B cell (primary cell): ENCODE measurements around the gene PIK3R2. TPM values are rescaled to one million over a fixed set of nuclear protein-coding genes. Genes with fewer than 3 reads are reported as not detected.

Experiments used
- ATAC-seq: fragments of 200-7000 bp; cut with Tn5 transposase; one replicate; pipeline ENCODE4 v1.10.0; 2021; ENCODE audit warnings: low read depth, mild to moderate bottlenecking, moderate number of reproducible peaks, moderate library complexity
- CTCF ChIA-PET: fragments of 350-600 bp; sonication (Branson Sonifier 250); formaldehyde crosslinking; loops from one replicate; lab custom pipeline; 2021; ENCODE audit warnings: antibody characterized with exemption, inconsistent platforms; lab: Charles Lee
- POLR2A ChIA-PET: fragments of 350-600 bp; sonication (Branson Sonifier 250); formaldehyde crosslinking; loops from one replicate; lab custom pipeline; 2021; ENCODE audit warnings: antibody characterized with exemption; lab: Charles Lee
- DNase-seq: peaks from one replicate; pipeline ENCODE4 v3.0.0; 2013
- H2AFZ ChIP-seq: 2 replicates; pipeline ENCODE4 v1.6.1; 2012; ENCODE audit warnings: mild to moderate bottlenecking, low read depth, low read length; ENCODE audit not compliant: insufficient read depth, poor library complexity, severe bottlenecking
- H3K27ac ChIP-seq, 2 donors: 1 replicate in 1 of 2; 2 replicates in 1 of 2; pipeline ENCODE4 v1.5.1; 2012 to 2013; ENCODE audit warnings: low read length in 2 of 2, mild to moderate bottlenecking in 2 of 2, moderate library complexity in 1 of 2
- H3K27me3 ChIP-seq, 4 experiments: fragments of 200-600 bp in 1 of 4; sonication (generic) in 1 of 4; replicated peaks in 1 of 4; 1 replicate in 2 of 4; 2 replicates in 2 of 4; pipeline versions ENCODE4 v1.6.1 to v1.7.0; 2013 to 2016; ENCODE audit warnings: low read length in 3 of 4, mild to moderate bottlenecking in 2 of 4, mixed read lengths in 1 of 4, moderate library complexity in 1 of 4; ENCODE audit not compliant: insufficient read depth in 4 of 4, control insufficient read depth in 3 of 4; ENCODE audit errors: control extremely low read depth in 1 of 4
- H3K36me3 ChIP-seq, 2 experiments: replicated peaks in 1 of 2; 1 replicate in 1 of 2; 2 replicates in 1 of 2; pipeline versions ENCODE4 v1.6.1 to v1.7.1; 2013; ENCODE audit warnings: low read length in 1 of 2; ENCODE audit not compliant: insufficient read depth in 2 of 2, control insufficient read depth in 1 of 2; ENCODE audit errors: control extremely low read depth in 1 of 2, extremely low read depth in 1 of 2
- H3K4me1 ChIP-seq, 2 donors: fragments of 200-600 bp in 1 of 2; sonication (generic) in 1 of 2; 1 replicate in 1 of 2; 2 replicates in 1 of 2; pipeline versions ENCODE4 v1.5.1 to v1.6.1; 2013 to 2017; ENCODE audit warnings: low read length in 2 of 2; ENCODE audit not compliant: control insufficient read depth in 2 of 2, insufficient read depth in 2 of 2
- H3K4me2 ChIP-seq: replicated peaks from 2 replicates; pipeline ENCODE3; 2012; ENCODE audit warnings: mild to moderate bottlenecking, low read depth, low read length; ENCODE audit not compliant: poor library complexity, severe bottlenecking
- H3K4me3 ChIP-seq, 5 experiments: fragments of 200-600 bp in 1 of 5; sonication (generic) in 1 of 5; 1 replicate in 3 of 5; 2 replicates in 2 of 5; pipeline versions ENCODE4 v1.5.1 to v1.7.0; 2011 to 2016; ENCODE audit warnings: low read length in 4 of 5, mild to moderate bottlenecking in 4 of 5, low read depth in 2 of 5, control low read depth in 1 of 5, moderate library complexity in 1 of 5; ENCODE audit not compliant: insufficient read depth in 1 of 5; ENCODE audit errors: control extremely low read depth in 1 of 5, extremely low read depth in 1 of 5
- H3K79me2 ChIP-seq: fragments of 200-600 bp; sonication (generic); one replicate; pipeline ENCODE4 v1.6.0; 2016; ENCODE audit warnings: low read length; ENCODE audit not compliant: control insufficient read depth, insufficient read depth
- H3K9ac ChIP-seq: fragments of 200-600 bp; sonication (generic); 2 replicates; pipeline ENCODE4 v1.6.1; 2017; ENCODE audit warnings: mild to moderate bottlenecking, low read length, moderate library complexity
- H3K9me3 ChIP-seq, 3 donors: one replicate each; pipeline versions ENCODE4 v1.6.1 to v1.7.1; 2013; ENCODE audit warnings: low read length in 2 of 3; ENCODE audit not compliant: control insufficient read depth in 2 of 3, insufficient read depth in 1 of 3; ENCODE audit errors: control extremely low read depth in 1 of 3
- H4K20me1 ChIP-seq: 2 replicates; pipeline ENCODE4 v1.6.0; 2012; ENCODE audit warnings: mild to moderate bottlenecking, low read length; ENCODE audit not compliant: insufficient read depth, control insufficient read depth, poor library complexity, severe bottlenecking
- H3K27ac Mint-ChIP-seq: one replicate; pipeline ENCODE4 v1.8.0; 2021; ENCODE audit warnings: mixed read lengths
- H3K27me3 Mint-ChIP-seq: one replicate; pipeline ENCODE4 v1.8.0; 2021; ENCODE audit warnings: mixed read lengths
- H3K4me1 Mint-ChIP-seq: one replicate; pipeline ENCODE4 v1.8.0; 2021; ENCODE audit warnings: mixed read lengths
- H3K4me3 Mint-ChIP-seq: one replicate; pipeline ENCODE4 v1.8.0; 2021; ENCODE audit warnings: mixed read lengths
- H3K9me3 Mint-ChIP-seq: one replicate; pipeline ENCODE4 v1.8.0; 2022; ENCODE audit warnings: mixed read lengths; ENCODE audit not compliant: insufficient read depth
- CTCF ChIP-seq: fragments of 200-600 bp; IDR thresholded peaks from one replicate; pipeline ENCODE4 v1.8.0; 2022; ENCODE audit warnings: antibody characterized with exemption, mild to moderate bottlenecking
- EZH2 ChIP-seq: IDR thresholded peaks from 2 replicates; pipeline ENCODE4 v1.6.1; 2012; ENCODE audit warnings: borderline replicate concordance, low read depth, mild to moderate bottlenecking, moderate library complexity, low read length; ENCODE audit not compliant: insufficient read depth, poor library complexity, severe bottlenecking
- WGBS: methylation state at CpG from one replicate; pipeline ENCODE4 v1.1.5; 2013; ENCODE audit warnings: missing lambda C conversion rate; ENCODE audit not compliant: insufficient coverage; 5-methylcytosine and 5-hydroxymethylcytosine counted together
- intact Hi-C: fragments of 100-400 bp; cut with micrococcal nuclease; formaldehyde crosslinking; loops from one replicate; pipeline ENCODE4 v1.10.0; 2022
- polyA plus RNA-seq: library from polyadenylated mRNA; depleted of rRNA; stranded (reverse); fragments of >200 nt; gene quantifications from 2 replicates; pipeline ENCODE4 v1.2.3, GENCODE V29; 2012
- total RNA-seq, 2 donors: library from RNA; stranded (reverse); fragments of 120-200 nt in 1 of 2; gene quantifications; 1 replicate in 1 of 2; 2 replicates in 1 of 2; pipeline versions ENCODE4 v1.2.3 to v1.2.4, GENCODE V29; 2013 to 2022

The PIK3R2 gene
- total and polyA plus RNA-seq, 2 donors (not counting 1 experiment from before 2014, with no cell fraction given) = 8.5 to 15.8 TPM

- no peaks in the 10 kb centered on the region for H3K9me3 Mint-ChIP-seq
- peak overlapping the region; percentile 96 for H3K27ac Mint-ChIP-seq
- Histone ChIP-seq H4K20me1 (no peaks in the 10 kb centered on the region), H3K9me3 (no peaks in the 10 kb centered on the region), H3K27me3 (peaks cover 0 to 5% (median 1%) of the 10 kb centered on the region in 4 experiments), H3K4me2 (peak overlapping the region; percentile 95), H3K27ac (peak overlapping the region; percentile 86 to 98), H3K4me3 (peak overlapping the region; percentile 74 to 94 (median 91)), H2AFZ (peak overlapping the region; percentile 73), H3K4me1 (peaks cover 15 to 29% of the 10 kb centered on the region in 2 donors), H3K79me2 (peaks cover 26% of the 10 kb centered on the region), H3K36me3 (peaks cover 0 to 5% of the 10 kb centered on the region in 2 experiments), H3K9ac (peak overlapping the region; percentile 82)
- peaks cover 28% of the 10 kb centered on the region for H3K4me1 Mint-ChIP-seq
- H3K4me3 Mint-ChIP-seq = peak overlapping the region; percentile 95
- ChIA-PET POLR2A (interaction anchor here (0.5 to 3.9 kb wide), 20 partner anchors 7 to 259 kb away, joined by 3 to 27 read pairs (median 4); partner anchors contain the start of genes LSM4 and MPV17L2), CTCF (interaction anchor here (0.7 to 11.5 kb wide), 14 partner anchors 12 to 266 kb away, joined by 3 to 152 read pairs (median 5); partner anchors contain the start of genes IFI30, LSM4, MPV17L2 and SSBP4)
- H3K27me3 Mint-ChIP-seq = peaks cover 6% of the 10 kb centered on the region
- DNase-seq (peak; percentile 80), ATAC-seq (peak; percentile 29)
- TF ChIP-seq CTCF (no peak), EZH2 (no peak)
- intact Hi-C loops = loop anchor here (1.0 to 5.0 kb wide), 11 partner anchors 12 to 628 kb away; partner anchors contain the start of genes IFI30, JUND and UPF1
- WGBS = under 1% methylated on average over 16 of the region's 22 CpGs
These were observed 51.6 kb downstream of the PIK3R2 start for GRCh38 chr19:18204394-18205199.
